ENCODE data around the gene FOLR1.

The FOLR1 gene

DNA sequence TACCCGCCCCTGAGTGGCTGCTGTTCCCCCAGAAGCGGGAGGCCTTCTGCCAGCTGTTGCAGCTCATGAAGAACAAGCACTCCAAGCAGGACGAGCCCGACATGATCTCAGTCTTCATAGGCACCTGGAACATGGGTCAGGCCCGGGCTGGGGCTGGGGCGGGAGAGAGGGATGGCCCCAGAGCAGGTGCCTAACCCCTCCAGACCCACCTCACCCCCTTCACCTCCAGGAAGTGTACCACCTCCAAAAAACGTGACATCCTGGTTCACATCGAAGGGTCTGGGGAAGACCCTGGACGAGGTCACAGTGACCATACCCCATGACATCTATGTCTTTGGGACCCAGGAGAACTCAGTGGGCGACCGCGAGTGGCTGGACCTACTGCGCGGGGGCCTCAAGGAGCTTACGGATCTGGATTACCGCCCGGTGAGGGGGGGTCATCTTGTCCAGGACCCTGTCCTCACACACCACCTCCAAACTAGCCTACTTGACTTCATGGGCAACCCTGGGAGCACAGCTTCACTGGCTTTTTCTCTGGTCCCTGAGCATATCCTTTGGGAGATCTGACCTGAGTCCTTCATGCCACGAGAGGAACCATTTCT lies 38.9 kb downstream of the FOLR1 start:
- H3K4me3 ChIP-seq (ENCODE audit: low read length) = no peak overlapping the region
- no peak for TF ChIP-seq CTCF (IDR thresholded peaks at IDR 0.05; ENCODE audit: insufficient read depth, low read depth, low read length, missing control alignments)
- DNase-seq (ENCODE audit: low read depth) = no peak

DNA sequence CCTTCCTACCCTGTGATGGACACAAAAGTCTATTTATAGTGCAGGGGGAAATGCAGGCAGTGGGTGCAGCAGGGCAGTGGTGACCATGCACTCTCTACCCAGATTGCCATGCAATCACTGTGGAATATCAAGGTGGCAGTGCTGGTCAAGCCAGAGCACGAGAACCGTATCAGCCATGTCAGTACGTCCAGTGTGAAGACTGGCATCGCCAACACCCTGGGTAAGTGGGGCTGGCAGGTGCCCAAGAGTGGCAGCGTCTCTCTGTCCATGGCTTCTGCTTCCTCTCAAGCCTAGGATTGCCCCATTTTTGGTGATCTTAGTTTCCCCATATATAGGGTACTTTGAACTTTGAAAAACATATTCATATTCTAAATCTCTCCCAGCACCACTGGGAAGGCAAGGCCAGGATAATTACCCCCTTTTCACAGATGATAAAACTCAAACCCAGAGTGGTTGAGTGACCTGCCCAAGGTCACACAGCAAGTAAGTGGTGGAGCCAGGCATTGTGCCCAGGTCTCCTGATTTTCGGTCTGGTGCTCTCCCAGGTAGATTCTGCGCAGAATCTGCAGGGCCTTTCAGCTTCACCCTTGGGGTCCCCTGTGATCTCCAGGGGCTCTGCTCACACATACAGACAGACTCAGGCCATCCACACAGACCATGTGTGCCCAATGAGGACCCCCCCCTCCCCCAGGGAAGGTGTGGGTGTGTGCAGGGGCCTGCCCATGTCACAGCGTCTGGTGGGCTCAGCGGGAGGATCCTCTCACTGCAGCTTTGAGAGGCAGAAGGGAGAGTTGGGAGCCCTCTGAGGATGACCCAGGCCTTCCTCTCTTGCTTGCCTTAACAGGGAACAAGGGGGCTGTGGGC lies 39.7 kb downstream of the FOLR1 start:
- H3K4me3 ChIP-seq (ENCODE audit: low read length) = no peak overlapping the region
- no peak for DNase-seq (ENCODE audit: low read depth)
- TF ChIP-seq CTCF (IDR thresholded peaks at IDR 0.05; ENCODE audit: insufficient read depth, low read depth, low read length, missing control alignments) = no peak

DNA sequence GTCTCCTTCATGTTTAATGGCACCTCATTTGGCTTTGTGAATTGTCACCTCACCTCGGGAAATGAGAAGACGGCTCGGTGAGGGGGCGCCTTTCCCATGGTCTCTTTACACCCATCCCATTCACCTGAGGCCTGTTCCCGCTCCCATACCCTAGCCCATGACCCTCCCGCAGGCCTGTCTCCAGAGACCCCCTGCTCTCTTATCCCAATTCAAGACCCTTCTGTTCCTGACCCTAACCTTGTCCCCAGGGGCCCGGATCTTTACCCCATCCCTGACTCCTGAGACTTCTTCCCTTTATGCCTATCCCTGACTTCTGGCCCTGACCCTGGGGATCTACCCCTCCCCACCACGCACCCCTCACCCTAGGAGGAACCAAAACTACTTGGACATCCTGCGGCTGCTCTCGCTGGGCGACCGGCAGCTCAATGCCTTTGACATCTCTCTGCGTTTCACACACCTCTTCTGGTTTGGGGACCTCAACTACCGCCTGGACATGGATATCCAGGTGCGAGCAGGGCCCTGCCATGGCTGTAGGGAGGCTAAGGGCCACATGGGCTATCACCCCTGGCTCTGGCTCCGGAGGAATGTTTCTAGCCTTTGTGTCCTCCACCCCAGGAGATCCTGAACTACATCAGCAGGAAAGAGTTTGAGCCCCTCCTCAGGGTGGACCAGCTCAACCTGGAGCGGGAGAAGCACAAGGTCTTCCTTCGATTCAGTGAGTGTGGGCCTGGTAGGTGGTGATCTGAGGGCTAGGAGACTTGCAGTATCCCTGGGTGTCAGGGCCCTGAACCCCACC lies 40.5 kb downstream of the FOLR1 start:
- H3K4me3 ChIP-seq (ENCODE audit: low read length) = no peak overlapping the region
- DNase-seq (ENCODE audit: low read depth) = no peak
- no peak for TF ChIP-seq CTCF (IDR thresholded peaks at IDR 0.05; ENCODE audit: insufficient read depth, low read depth, low read length, missing control alignments)

GRCh38 chr11:72233056-72233772 lies 41.3 kb downstream of the FOLR1 start:
- no peak for TF ChIP-seq CTCF (IDR thresholded peaks at IDR 0.05; ENCODE audit: insufficient read depth, low read depth, low read length, missing control alignments)
- H3K4me3 ChIP-seq (ENCODE audit: low read length) = no peak overlapping the region
- DNase-seq (ENCODE audit: low read depth) = no peak

DNA sequence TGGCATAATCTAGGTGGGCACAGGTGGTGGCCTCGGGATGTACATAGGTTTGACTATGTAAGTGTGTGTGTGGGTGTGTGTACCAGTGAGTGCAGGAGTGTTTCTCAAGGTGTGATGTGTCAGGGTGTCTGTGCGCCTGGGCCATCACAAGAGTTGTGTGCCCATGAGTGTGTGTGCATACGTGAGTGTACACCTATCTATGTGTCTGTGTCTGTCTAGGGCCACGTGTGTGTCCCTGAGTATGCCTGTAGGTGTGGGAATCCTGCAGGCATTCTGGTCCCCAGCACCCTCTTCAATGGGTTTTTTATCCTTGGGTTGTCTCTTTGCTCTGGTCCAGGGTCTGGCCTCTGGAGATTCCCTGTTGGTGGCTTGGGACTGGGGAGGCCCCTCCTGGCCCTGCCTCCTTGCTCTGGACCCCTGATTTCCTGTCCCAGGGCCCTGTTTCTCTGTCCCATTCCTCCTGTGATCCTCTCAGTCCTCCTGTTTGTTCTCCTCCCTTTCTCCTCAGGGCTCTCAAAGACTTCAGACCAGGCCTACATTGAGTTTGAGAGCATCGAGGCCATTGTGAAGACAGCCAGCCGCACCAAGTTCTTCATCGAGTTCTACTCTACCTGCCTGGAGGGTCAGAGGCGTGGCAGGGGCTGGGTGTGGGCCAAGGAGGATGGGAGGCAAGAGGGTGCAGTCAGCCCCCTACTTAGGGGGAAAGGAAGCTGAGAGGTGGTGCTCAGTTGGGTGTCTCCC lies 42.0 kb downstream of the FOLR1 start:
- DNase-seq (ENCODE audit: low read depth) = no peak
- no peak overlapping the region for H3K4me3 ChIP-seq (ENCODE audit: low read length)
- no peak for TF ChIP-seq CTCF (IDR thresholded peaks at IDR 0.05; ENCODE audit: insufficient read depth, low read depth, low read length, missing control alignments)

DNA sequence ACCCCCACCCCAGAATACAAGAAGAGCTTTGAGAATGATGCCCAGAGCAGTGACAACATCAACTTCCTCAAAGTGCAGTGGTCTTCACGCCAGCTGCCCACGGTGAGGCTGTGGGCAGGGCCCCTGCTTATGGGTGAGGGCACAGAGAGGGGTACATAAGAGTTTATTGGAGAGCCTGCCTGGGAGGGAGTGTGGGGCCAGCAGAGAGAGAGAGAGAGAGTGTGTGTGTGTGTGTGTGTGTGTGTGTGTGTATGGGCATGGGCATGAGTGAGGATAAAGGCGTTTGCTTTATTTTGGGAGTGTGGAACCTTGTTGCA lies 42.5 kb downstream of the FOLR1 start:
- no peak for DNase-seq (ENCODE audit: low read depth)
- TF ChIP-seq CTCF (IDR thresholded peaks at IDR 0.05; ENCODE audit: insufficient read depth, low read depth, low read length, missing control alignments) = no peak
- H3K4me3 ChIP-seq (ENCODE audit: low read length) = no peak overlapping the region
